ENCODE measurements around the gene ALDH1L2.

The ALDH1L2 gene

GRCh38 chr12:105084251-105085250 is at the start of gene ALDH1L2:
TSS of gene ALDH1L2 (minus strand) at chr12:105084458. CDS start at chr12:105084436, 22 bp downstream.
- Histone ChIP-seq H3K27me3 (ENCODE audit: insufficient read depth, poor library complexity, severe bottlenecking) (no peaks in the 10 kb centered on the region), H3K4me3 (ENCODE audit: severe bottlenecking) (peak within 1 kb of the TSS; percentile 36), H3K4me1 (ENCODE audit: insufficient read depth, poor library complexity, severe bottlenecking) (no peaks in the 10 kb centered on the region), H3K36me3 (ENCODE audit: low read depth) (no peaks in the 10 kb centered on the region), H3K27ac (ENCODE audit: poor library complexity, severe bottlenecking) (no peak within 1 kb of the TSS), H3K9me3 (ENCODE audit: severe bottlenecking) (no peaks in the 10 kb centered on the region)
- no peak for TF ChIP-seq CTCF (IDR thresholded peaks at IDR 0.05; ENCODE audit: poor library complexity, severe bottlenecking)
- ATAC-seq (ENCODE audit: low read depth) (peak; percentile 99), DNase-seq (ENCODE audit: low spot score) (peak; percentile 85)

- H3K27ac ChIP-seq (ENCODE audit: poor library complexity, severe bottlenecking), result no peak overlapping the region
- no peaks in the 10 kb centered on the region for H3K4me1 ChIP-seq (ENCODE audit: insufficient read depth, poor library complexity, severe bottlenecking)
- H3K4me3 ChIP-seq (ENCODE audit: severe bottlenecking), result no peak overlapping the region
- H3K36me3 ChIP-seq (ENCODE audit: low read depth), result peaks cover 99% of the 10 kb centered on the region
- H3K9me3 ChIP-seq (ENCODE audit: severe bottlenecking), result no peaks in the 10 kb centered on the region
- DNase-seq (ENCODE audit: low spot score) (no peak), ATAC-seq (ENCODE audit: low read depth) (no peak)
- no peaks in the 10 kb centered on the region for H3K27me3 ChIP-seq (ENCODE audit: insufficient read depth, poor library complexity, severe bottlenecking)
- no peak for TF ChIP-seq CTCF (IDR thresholded peaks at IDR 0.05; ENCODE audit: poor library complexity, severe bottlenecking)
These were observed 36.3 kb upstream of the ALDH1L2 start for GRCh38 chr12:105120551-105120950.

- Histone ChIP-seq H3K9me3 (ENCODE audit: severe bottlenecking) (no peaks in the 10 kb centered on the region), H3K4me3 (ENCODE audit: severe bottlenecking) (no peak overlapping the region), H3K36me3 (ENCODE audit: low read depth) (peaks cover 100% of the 10 kb centered on the region), H3K4me1 (ENCODE audit: insufficient read depth, poor library complexity, severe bottlenecking) (no peaks in the 10 kb centered on the region), H3K27ac (ENCODE audit: poor library complexity, severe bottlenecking) (no peak overlapping the region), H3K27me3 (ENCODE audit: insufficient read depth, poor library complexity, severe bottlenecking) (no peaks in the 10 kb centered on the region)
- no peak for DNase-seq (ENCODE audit: low spot score)
- TF ChIP-seq CTCF (IDR thresholded peaks at IDR 0.05; ENCODE audit: poor library complexity, severe bottlenecking), result no peak
- no peak for ATAC-seq (ENCODE audit: low read depth)
These were observed 32.7 kb upstream of the ALDH1L2 start for GRCh38 chr12:105116969-105117368.

- peaks cover 14% of the 10 kb centered on the region for H3K4me1 ChIP-seq (ENCODE audit: insufficient read depth, poor library complexity, severe bottlenecking)
- ATAC-seq (ENCODE audit: low read depth) (no peak), DNase-seq (ENCODE audit: low spot score) (no peak)
- no peaks in the 10 kb centered on the region for H3K27me3 ChIP-seq (ENCODE audit: insufficient read depth, poor library complexity, severe bottlenecking)
- H3K9me3 ChIP-seq (ENCODE audit: severe bottlenecking), result no peaks in the 10 kb centered on the region
- no peak overlapping the region for H3K27ac ChIP-seq (ENCODE audit: poor library complexity, severe bottlenecking)
- no peak for TF ChIP-seq CTCF (IDR thresholded peaks at IDR 0.05; ENCODE audit: poor library complexity, severe bottlenecking)
- no peak overlapping the region for H3K4me3 ChIP-seq (ENCODE audit: severe bottlenecking)
- peaks cover 76% of the 10 kb centered on the region for H3K36me3 ChIP-seq (ENCODE audit: low read depth)
These were observed 28.8 kb upstream of the ALDH1L2 start for GRCh38 chr12:105113094-105113493.

GRCh38 chr12:105110851-105111250 is 26.6 kb upstream of the ALDH1L2 start:
- Histone ChIP-seq H3K4me1 (ENCODE audit: insufficient read depth, poor library complexity, severe bottlenecking) (peaks cover 14% of the 10 kb centered on the region), H3K36me3 (ENCODE audit: low read depth) (peaks cover 53% of the 10 kb centered on the region), H3K9me3 (ENCODE audit: severe bottlenecking) (no peaks in the 10 kb centered on the region), H3K27ac (ENCODE audit: poor library complexity, severe bottlenecking) (peak overlapping the region; percentile 80), H3K4me3 (ENCODE audit: severe bottlenecking) (no peak overlapping the region), H3K27me3 (ENCODE audit: insufficient read depth, poor library complexity, severe bottlenecking) (no peaks in the 10 kb centered on the region)
- TF ChIP-seq CTCF (IDR thresholded peaks at IDR 0.05; ENCODE audit: poor library complexity, severe bottlenecking), result no peak
- no peak for DNase-seq (ENCODE audit: low spot score)
- ATAC-seq (ENCODE audit: low read depth), result no peak
